ENCODE results near the gene LSR. TPM values are rescaled to one million over a fixed set of nuclear protein-coding genes. Genes with fewer than 3 reads are reported as not detected.
"Not testable (repeated sequence)": the region's sequence is repeated elsewhere in the genome, so short reads cannot be mapped to it uniquely, and the experiment has no call there.

Gene LSR
- total RNA-seq, 1 donor from 2014 or later = 11.3 TPM

GRCh38 chr19:35279374-35279773, 30.6 kb downstream of the LSR start:
- Histone ChIP-seq H3K36me3 (ENCODE audit: control insufficient read depth, insufficient read depth, low read length) (peaks cover 12% of the 10 kb centered on the region), H3K4me3 (ENCODE audit: low read depth, low read length) (no peak overlapping the region), H3K27me3 (ENCODE audit: control insufficient read depth, insufficient read depth, low read length) (peaks cover 2% of the 10 kb centered on the region)
- FAIRE-seq = no peak
- DNase-seq (ENCODE audit: low read depth) = no peak
- TF ChIP-seq, protein P1, sequence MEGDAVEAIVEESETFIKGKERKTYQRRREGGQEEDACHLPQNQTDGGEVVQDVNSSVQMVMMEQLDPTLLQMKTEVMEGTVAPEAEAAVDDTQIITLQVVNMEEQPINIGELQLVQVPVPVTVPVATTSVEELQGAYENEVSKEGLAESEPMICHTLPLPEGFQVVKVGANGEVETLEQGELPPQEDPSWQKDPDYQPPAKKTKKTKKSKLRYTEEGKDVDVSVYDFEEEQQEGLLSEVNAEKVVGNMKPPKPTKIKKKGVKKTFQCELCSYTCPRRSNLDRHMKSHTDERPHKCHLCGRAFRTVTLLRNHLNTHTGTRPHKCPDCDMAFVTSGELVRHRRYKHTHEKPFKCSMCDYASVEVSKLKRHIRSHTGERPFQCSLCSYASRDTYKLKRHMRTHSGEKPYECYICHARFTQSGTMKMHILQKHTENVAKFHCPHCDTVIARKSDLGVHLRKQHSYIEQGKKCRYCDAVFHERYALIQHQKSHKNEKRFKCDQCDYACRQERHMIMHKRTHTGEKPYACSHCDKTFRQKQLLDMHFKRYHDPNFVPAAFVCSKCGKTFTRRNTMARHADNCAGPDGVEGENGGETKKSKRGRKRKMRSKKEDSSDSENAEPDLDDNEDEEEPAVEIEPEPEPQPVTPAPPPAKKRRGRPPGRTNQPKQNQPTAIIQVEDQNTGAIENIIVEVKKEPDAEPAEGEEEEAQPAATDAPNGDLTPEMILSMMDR (IDR thresholded peaks at IDR 0.05; ENCODE audit: insufficient read depth, low read length, severe bottlenecking) = no peak

- H3K4me3 ChIP-seq (ENCODE audit: low read depth, low read length) = no peak overlapping the region
- FAIRE-seq (no peak), DNase-seq (ENCODE audit: low read depth) (no peak)
- peaks cover 2% of the 10 kb centered on the region for H3K27me3 ChIP-seq (ENCODE audit: control insufficient read depth, insufficient read depth, low read length)
- TF ChIP-seq, protein P1 (IDR thresholded peaks at IDR 0.05; ENCODE audit: insufficient read depth, low read length, severe bottlenecking) = no peak
- H3K36me3 ChIP-seq (ENCODE audit: control insufficient read depth, insufficient read depth, low read length) = peaks cover 10% of the 10 kb centered on the region
These were observed 31.4 kb downstream of the LSR start for GRCh38 chr19:35279985-35280821.

GRCh38 chr19:35281303-35281702, 32.5 kb downstream of the LSR start:
- DNase-seq (ENCODE audit: low read depth) (no peak), FAIRE-seq (no peak)
- Histone ChIP-seq H3K27me3 (ENCODE audit: control insufficient read depth, insufficient read depth, low read length) (peaks cover 2% of the 10 kb centered on the region), H3K4me3 (ENCODE audit: low read depth, low read length) (no peak overlapping the region), H3K36me3 (ENCODE audit: control insufficient read depth, insufficient read depth, low read length) (peaks cover 10% of the 10 kb centered on the region)
- TF ChIP-seq, protein P1 (IDR thresholded peaks at IDR 0.05; ENCODE audit: insufficient read depth, low read length, severe bottlenecking) = no peak

DNA sequence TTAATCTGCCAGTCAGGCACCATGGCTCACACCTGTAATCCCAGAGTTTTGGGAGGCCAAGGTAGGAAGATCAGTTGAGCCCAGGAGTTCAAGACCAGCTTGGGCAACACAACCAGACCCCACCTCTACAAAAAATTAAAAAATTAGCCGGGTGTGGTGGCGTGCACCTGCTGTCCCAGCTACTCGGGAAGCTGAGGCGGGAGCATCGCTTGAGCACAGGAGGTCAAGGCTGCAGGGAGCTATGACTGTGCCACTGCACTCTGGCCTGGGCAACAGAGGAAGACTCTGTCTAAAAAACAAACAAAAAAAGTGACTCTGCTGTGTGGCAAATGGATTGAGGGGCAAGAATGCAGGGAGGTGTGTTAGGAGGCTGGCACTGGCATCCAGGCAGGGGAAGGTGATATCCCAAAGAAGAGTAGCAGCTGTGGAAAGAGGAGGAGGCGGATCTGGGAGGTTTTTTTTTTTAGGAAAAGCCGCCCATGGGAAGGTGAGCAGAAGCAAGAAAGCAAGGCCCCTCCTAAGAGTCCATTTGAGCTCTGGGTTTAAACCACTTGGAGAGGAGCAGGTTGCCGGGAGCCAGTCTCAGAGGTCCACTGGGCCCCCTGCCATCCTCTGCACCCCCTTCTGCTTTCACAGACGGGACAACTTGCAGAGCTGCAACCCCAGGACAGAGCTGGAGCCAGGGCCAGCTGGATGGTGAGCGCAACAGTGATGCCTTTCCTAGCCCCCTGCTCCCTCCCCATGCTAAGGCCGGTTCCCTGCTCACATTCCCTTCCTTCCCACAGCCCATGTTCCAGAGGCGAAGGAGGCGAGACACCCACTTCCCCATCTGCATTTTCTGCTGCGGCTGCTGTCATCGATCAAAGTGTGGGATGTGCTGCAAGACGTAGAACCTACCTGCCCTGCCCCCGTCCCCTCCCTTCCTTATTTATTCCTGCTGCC, 35.6 kb downstream of the LSR start:
- no peak for DNase-seq (ENCODE audit: low read depth)
- no peak overlapping the region for H3K4me3 ChIP-seq (ENCODE audit: low read depth, low read length)
- FAIRE-seq = no peak
- peaks cover 2% of the 10 kb centered on the region for H3K27me3 ChIP-seq (ENCODE audit: control insufficient read depth, insufficient read depth, low read length)
- TF ChIP-seq, protein P1 (IDR thresholded peaks at IDR 0.05; ENCODE audit: insufficient read depth, low read length, severe bottlenecking) = no peak
- no peaks in the 10 kb centered on the region for H3K36me3 ChIP-seq (ENCODE audit: control insufficient read depth, insufficient read depth, low read length)

DNA sequence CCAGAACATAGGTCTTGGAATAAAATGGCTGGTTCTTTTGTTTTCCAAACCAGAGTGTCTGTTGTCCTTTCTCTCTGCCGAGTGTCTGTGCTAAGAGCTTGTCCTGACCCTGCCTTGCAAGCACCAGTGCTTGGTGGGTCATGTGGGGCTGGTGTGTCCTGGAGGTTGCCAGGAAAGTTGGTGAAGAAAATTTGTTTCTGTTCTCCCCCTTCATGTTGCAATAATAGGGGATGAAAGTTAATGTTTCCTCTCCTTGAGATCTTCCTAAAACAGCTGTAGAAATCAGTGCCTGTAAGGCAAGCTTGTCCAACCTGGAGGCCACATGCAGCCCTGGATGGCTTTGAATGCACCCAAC, 36.3 kb downstream of the LSR start:
- TF ChIP-seq, protein P1 (IDR thresholded peaks at IDR 0.05; ENCODE audit: insufficient read depth, low read length, severe bottlenecking) = no peak
- FAIRE-seq (no peak), DNase-seq (ENCODE audit: low read depth) (no peak)
- H3K36me3 ChIP-seq (ENCODE audit: control insufficient read depth, insufficient read depth, low read length) = no peaks in the 10 kb centered on the region
- no peak overlapping the region for H3K4me3 ChIP-seq (ENCODE audit: low read depth, low read length)
- peaks cover 2% of the 10 kb centered on the region for H3K27me3 ChIP-seq (ENCODE audit: control insufficient read depth, insufficient read depth, low read length)

- not testable (repeated sequence) for H3K36me3 ChIP-seq (ENCODE audit: control insufficient read depth, insufficient read depth, low read length); H3K27me3 ChIP-seq (ENCODE audit: control insufficient read depth, insufficient read depth, low read length); FAIRE-seq; H3K4me3 ChIP-seq (ENCODE audit: low read depth, low read length); DNase-seq (ENCODE audit: low read depth)
These were observed 36.7 kb downstream of the LSR start for GRCh38 chr19:35285465-35285864.

GRCh38 chr19:35286101-35286500, 37.3 kb downstream of the LSR start:
- not testable (repeated sequence) for DNase-seq (ENCODE audit: low read depth); H3K27me3 ChIP-seq (ENCODE audit: control insufficient read depth, insufficient read depth, low read length); H3K36me3 ChIP-seq (ENCODE audit: control insufficient read depth, insufficient read depth, low read length); H3K4me3 ChIP-seq (ENCODE audit: low read depth, low read length); FAIRE-seq
